ENCODE results near the gene PANK3.

The PANK3 gene

GRCh38 chr5:168591302-168592013 is 12.3 kb upstream of the PANK3 start:
- Histone ChIP-seq H3K14ac (ENCODE audit: low read length) (no peak overlapping the region), H2AK5ac (ENCODE audit: low read depth, low read length) (no peak overlapping the region), H3K9ac (ENCODE audit: low read depth, low read length, poor library complexity) (no peak overlapping the region), H4K8ac (ENCODE audit: low read depth, low read length) (no peak overlapping the region), H3K4me3 (ENCODE audit: low read length in 2 of 2) (no peak overlapping the region), H3K4ac (ENCODE audit: low read length) (no peak overlapping the region), H2BK120ac (ENCODE audit: low read depth, low read length) (no peak overlapping the region), H3K4me1 (ENCODE audit: control insufficient read depth in 2 of 2, insufficient read depth in 1 of 2, low read depth in 1 of 2, low read length in 2 of 2) (peaks cover 0 to 2% of the 10 kb centered on the region in 2 donors), H3K18ac (ENCODE audit: low read length) (no peak overlapping the region), H3K79me1 (ENCODE audit: low read depth, low read length) (no peaks in the 10 kb centered on the region), H2BK5ac (ENCODE audit: low read length) (no peak overlapping the region), H2AFZ (ENCODE audit: low read length) (no peak overlapping the region), H3K27ac (replicated peaks; ENCODE audit: low read length) (no peak overlapping the region), H2BK12ac (ENCODE audit: low read length) (no peak overlapping the region), H3K9me3 (replicated peaks in 1 of 2; ENCODE audit: control insufficient read depth in 2 of 2, insufficient read depth in 1 of 2, low read depth in 1 of 2, low read length in 2 of 2) (no peaks in the 10 kb centered on the region), H3K36me3 (replicated peaks in 1 of 2; ENCODE audit: control insufficient read depth in 2 of 2, insufficient read depth in 2 of 2, low read length in 2 of 2) (no peaks in the 10 kb centered on the region), H2BK15ac (ENCODE audit: low read length) (no peak overlapping the region), H3K23ac (ENCODE audit: low read depth, low read length, poor library complexity) (no peak overlapping the region), H3K27me3 (ENCODE audit: control insufficient read depth in 3 of 3, insufficient read depth in 3 of 3, low read depth in 1 of 3, low read length in 3 of 3) (no peaks in the 10 kb centered on the region), H3K4me2 (ENCODE audit: insufficient read depth, low read length, poor library complexity, severe bottlenecking) (no peak overlapping the region), H4K91ac (ENCODE audit: low read depth, low read length, poor library complexity) (no peak overlapping the region)
- WGBS, 2 donors (ENCODE audit: extremely low coverage in 2 of 2, insufficient read length in 2 of 2, insufficient replicate concordance in 1 of 2) = no CpG with 5 or more reads among the region's 2 CpGs
- DNase-seq (ENCODE audit: low spot score) = no peak

GRCh38 chr5:168590666-168591065 is 11.5 kb upstream of the PANK3 start:
- no peak overlapping the region for H2BK120ac ChIP-seq (ENCODE audit: low read depth, low read length)
- no peak overlapping the region for H3K27ac ChIP-seq (replicated peaks; ENCODE audit: low read length)
- no CpG with 5 or more reads among the region's 3 CpGs for WGBS, 2 donors (ENCODE audit: extremely low coverage in 2 of 2, insufficient read length in 2 of 2, insufficient replicate concordance in 1 of 2)
- no peak overlapping the region for H3K18ac ChIP-seq (ENCODE audit: low read length)
- H3K79me1 ChIP-seq (ENCODE audit: low read depth, low read length) = no peaks in the 10 kb centered on the region
- no peak overlapping the region for H3K23ac ChIP-seq (ENCODE audit: low read depth, low read length, poor library complexity)
- H3K4ac ChIP-seq (ENCODE audit: low read length) = no peak overlapping the region
- H4K8ac ChIP-seq (ENCODE audit: low read depth, low read length) = no peak overlapping the region
- no peak overlapping the region for H3K14ac ChIP-seq (ENCODE audit: low read length)
- H3K4me1 ChIP-seq (ENCODE audit: control insufficient read depth in 2 of 2, insufficient read depth in 1 of 2, low read depth in 1 of 2, low read length in 2 of 2) = peaks cover 0 to 2% of the 10 kb centered on the region in 2 donors
- H4K91ac ChIP-seq (ENCODE audit: low read depth, low read length, poor library complexity) = no peak overlapping the region
- H3K4me2 ChIP-seq (ENCODE audit: insufficient read depth, low read length, poor library complexity, severe bottlenecking) = no peak overlapping the region
- no peak overlapping the region for H2BK15ac ChIP-seq (ENCODE audit: low read length)
- no peak overlapping the region for H2BK12ac ChIP-seq (ENCODE audit: low read length)
- no peak overlapping the region for H2BK5ac ChIP-seq (ENCODE audit: low read length)
- H3K36me3 ChIP-seq (replicated peaks in 1 of 2; ENCODE audit: control insufficient read depth in 2 of 2, insufficient read depth in 2 of 2, low read length in 2 of 2) = no peaks in the 10 kb centered on the region
- H2AK5ac ChIP-seq (ENCODE audit: low read depth, low read length) = no peak overlapping the region
- no peak overlapping the region for H2AFZ ChIP-seq (ENCODE audit: low read length)
- no peaks in the 10 kb centered on the region for H3K27me3 ChIP-seq (ENCODE audit: control insufficient read depth in 3 of 3, insufficient read depth in 3 of 3, low read depth in 1 of 3, low read length in 3 of 3)
- no peak overlapping the region for H3K9ac ChIP-seq (ENCODE audit: low read depth, low read length, poor library complexity)
- no peaks in the 10 kb centered on the region for H3K9me3 ChIP-seq (replicated peaks in 1 of 2; ENCODE audit: control insufficient read depth in 2 of 2, insufficient read depth in 1 of 2, low read depth in 1 of 2, low read length in 2 of 2)
- no peak overlapping the region for H3K4me3 ChIP-seq (ENCODE audit: low read length in 2 of 2)
- DNase-seq (ENCODE audit: low spot score) = no peak

DNA sequence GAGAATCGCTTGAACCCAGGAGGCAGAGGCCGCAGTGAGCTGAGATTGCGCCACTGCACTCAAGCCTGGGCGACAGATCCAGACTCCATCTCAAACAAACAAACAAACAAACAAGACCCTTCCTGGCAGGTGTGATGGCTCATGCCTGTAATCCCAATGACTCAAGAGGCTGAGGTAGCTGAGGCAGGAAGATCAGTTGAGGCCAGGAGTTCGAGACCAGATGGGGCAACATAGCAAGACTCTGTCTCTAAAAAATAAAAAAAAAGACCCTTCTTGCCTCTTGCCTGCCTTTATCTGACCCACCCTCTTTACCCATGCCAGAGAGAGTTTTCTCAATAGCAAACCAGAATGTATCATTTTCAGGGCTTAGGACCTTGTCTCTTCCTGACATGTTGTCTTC is 8.8 kb upstream of the PANK3 start:
- Histone ChIP-seq H3K79me1 (ENCODE audit: low read depth, low read length) (no peaks in the 10 kb centered on the region), H3K4me2 (ENCODE audit: insufficient read depth, low read length, poor library complexity, severe bottlenecking) (no peak overlapping the region), H2BK15ac (ENCODE audit: low read length) (no peak overlapping the region), H3K27ac (replicated peaks; ENCODE audit: low read length) (no peak overlapping the region), H4K91ac (ENCODE audit: low read depth, low read length, poor library complexity) (no peak overlapping the region), H3K4ac (ENCODE audit: low read length) (no peak overlapping the region), H3K14ac (ENCODE audit: low read length) (no peak overlapping the region), H2BK12ac (ENCODE audit: low read length) (no peak overlapping the region), H2AK5ac (ENCODE audit: low read depth, low read length) (no peak overlapping the region), H3K27me3 (ENCODE audit: control insufficient read depth in 3 of 3, insufficient read depth in 3 of 3, low read depth in 1 of 3, low read length in 3 of 3) (peaks cover 0 to 2% (median 0%) of the 10 kb centered on the region in 3 experiments), H3K23ac (ENCODE audit: low read depth, low read length, poor library complexity) (no peak overlapping the region), H3K4me1 (ENCODE audit: control insufficient read depth in 2 of 2, insufficient read depth in 1 of 2, low read depth in 1 of 2, low read length in 2 of 2) (peaks cover 0 to 2% of the 10 kb centered on the region in 2 donors), H3K18ac (ENCODE audit: low read length) (no peak overlapping the region), H2BK120ac (ENCODE audit: low read depth, low read length) (no peak overlapping the region), H3K9me3 (replicated peaks in 1 of 2; ENCODE audit: control insufficient read depth in 2 of 2, insufficient read depth in 1 of 2, low read depth in 1 of 2, low read length in 2 of 2) (no peaks in the 10 kb centered on the region), H3K9ac (ENCODE audit: low read depth, low read length, poor library complexity) (no peak overlapping the region), H3K4me3 (ENCODE audit: low read length in 2 of 2) (no peak overlapping the region), H3K36me3 (replicated peaks in 1 of 2; ENCODE audit: control insufficient read depth in 2 of 2, insufficient read depth in 2 of 2, low read length in 2 of 2) (no peaks in the 10 kb centered on the region), H2BK5ac (ENCODE audit: low read length) (no peak overlapping the region), H4K8ac (ENCODE audit: low read depth, low read length) (no peak overlapping the region), H2AFZ (ENCODE audit: low read length) (no peak overlapping the region)
- no CpG with 5 or more reads among the region's 5 CpGs for WGBS, 2 donors (ENCODE audit: extremely low coverage in 2 of 2, insufficient read length in 2 of 2, insufficient replicate concordance in 1 of 2)
- DNase-seq (ENCODE audit: low spot score) = no peak

GRCh38 chr5:168585119-168585856 is 6.1 kb upstream of the PANK3 start:
- Histone ChIP-seq H2AK5ac (ENCODE audit: low read depth, low read length) (no peak overlapping the region), H3K27ac (replicated peaks; ENCODE audit: low read length) (no peak overlapping the region), H2BK15ac (ENCODE audit: low read length) (no peak overlapping the region), H3K4me2 (ENCODE audit: insufficient read depth, low read length, poor library complexity, severe bottlenecking) (no peak overlapping the region), H3K4me3 (ENCODE audit: low read length in 2 of 2) (no peak overlapping the region), H3K18ac (ENCODE audit: low read length) (no peak overlapping the region), H4K91ac (ENCODE audit: low read depth, low read length, poor library complexity) (no peak overlapping the region), H2AFZ (ENCODE audit: low read length) (no peak overlapping the region), H3K36me3 (replicated peaks in 1 of 2; ENCODE audit: control insufficient read depth in 2 of 2, insufficient read depth in 2 of 2, low read length in 2 of 2) (no peaks in the 10 kb centered on the region), H2BK120ac (ENCODE audit: low read depth, low read length) (no peak overlapping the region), H3K4ac (ENCODE audit: low read length) (no peak overlapping the region), H3K4me1 (ENCODE audit: control insufficient read depth in 2 of 2, insufficient read depth in 1 of 2, low read depth in 1 of 2, low read length in 2 of 2) (peaks cover 2 to 7% of the 10 kb centered on the region in 2 donors), H2BK5ac (ENCODE audit: low read length) (no peak overlapping the region), H4K8ac (ENCODE audit: low read depth, low read length) (no peak overlapping the region), H3K27me3 (ENCODE audit: control insufficient read depth in 3 of 3, insufficient read depth in 3 of 3, low read depth in 1 of 3, low read length in 3 of 3) (peaks cover 0 to 2% (median 0%) of the 10 kb centered on the region in 3 experiments), H2BK12ac (ENCODE audit: low read length) (no peak overlapping the region), H3K9me3 (replicated peaks in 1 of 2; ENCODE audit: control insufficient read depth in 2 of 2, insufficient read depth in 1 of 2, low read depth in 1 of 2, low read length in 2 of 2) (no peaks in the 10 kb centered on the region), H3K79me1 (ENCODE audit: low read depth, low read length) (no peaks in the 10 kb centered on the region), H3K9ac (ENCODE audit: low read depth, low read length, poor library complexity) (no peak overlapping the region), H3K23ac (ENCODE audit: low read depth, low read length, poor library complexity) (no peak overlapping the region), H3K14ac (ENCODE audit: low read length) (no peak overlapping the region)
- WGBS, 2 donors (ENCODE audit: extremely low coverage in 2 of 2, insufficient read length in 2 of 2, insufficient replicate concordance in 1 of 2) = no CpG with 5 or more reads among the region's 5 CpGs
- DNase-seq (ENCODE audit: low spot score) = no peak
